K562 (cell line): ENCODE measurements around the gene GPR21. TPM values are rescaled to one million over a fixed set of nuclear protein-coding genes. Genes with fewer than 3 reads are reported as not detected.

Source experiments
- ATAC-seq: fragments of 200-7000 bp; cut with Tn5 transposase; 3 replicates; pipeline ENCODE4 v1.9.1; 2020; ENCODE audit warnings: moderate library complexity
- BruUV-seq: library from RNA; stranded (reverse); fragments of 400-500 nt; replicated peaks from 2 replicates; lab custom pipeline; 2021; lab: Mats Ljungman, UMichigan
- CTCF ChIA-PET: fragments of 300-600 bp; formaldehyde crosslinking; extraction: SDS; loops from one replicate; lab custom pipeline; 2021; ENCODE audit warnings: low intra/inter-chr PET ratio; lab: Yijun Ruan, JAX
- POLR2A ChIA-PET: fragments of 300-600, 350-650 bp; sonication (Branson Sonifier 250); formaldehyde crosslinking; extraction: SDS; loops from one replicate; lab custom pipeline; 2021; ENCODE audit warnings: antibody characterized with exemption, inconsistent platforms; lab: Yijun Ruan, JAX
- DNase-seq, 4 experiments: peaks; one replicate each; pipeline versions ENCODE4 v3.0.0 to v3.0.0-alpha.2; 2011 to 2018; ENCODE audit warnings: low spot score in 3 of 4, mixed read lengths in 3 of 4; ENCODE audit errors: extremely low read depth in 1 of 4
- FAIRE-seq: peaks from 2 replicates; lab custom pipeline; 2011; peaks lifted over from hg19 to GRCh38; lab: Jason Lieb, UNC
- H2AFZ ChIP-seq: 2 replicates; pipeline ENCODE4 v1.6.0; 2011; ENCODE audit warnings: low read depth, low read length, control low read depth, inconsistent platforms
- H3K27ac ChIP-seq: fragments of 200-600 bp; 3 replicates; pipeline ENCODE4 v1.8.0; 2011; ENCODE audit warnings: low read depth, mild to moderate bottlenecking, control low read depth, inconsistent platforms, low read length, moderate library complexity, mixed read lengths; ENCODE audit errors: extremely low read depth
- H3K27me3 ChIP-seq, 2 experiments: fragments of 300-600 bp in 1 of 2; 2 replicates in 1 of 2; 3 replicates in 1 of 2; pipeline versions ENCODE4 v1.6.0 to v1.8.0; 2011; ENCODE audit warnings: inconsistent platforms in 2 of 2, low read length in 2 of 2, mild to moderate bottlenecking in 1 of 2, mixed read lengths in 1 of 2, moderate library complexity in 1 of 2; ENCODE audit not compliant: control insufficient read depth in 2 of 2, insufficient read depth in 2 of 2
- H3K36me3 ChIP-seq: fragments of 300-600 bp; 3 replicates; pipeline ENCODE4 v1.8.0; 2011; ENCODE audit warnings: mild to moderate bottlenecking, low read length, inconsistent platforms; ENCODE audit not compliant: control insufficient read depth, insufficient read depth
- H3K4me1 ChIP-seq, 2 experiments: fragments of 200-600 bp in 1 of 2; replicated peaks in 1 of 2; 2 replicates in 1 of 2; 3 replicates in 1 of 2; pipeline versions ENCODE4 v1.5.1 to v1.8.0; 2011; ENCODE audit warnings: inconsistent platforms in 2 of 2, low read length in 2 of 2, mild to moderate bottlenecking in 1 of 2, mixed read lengths in 1 of 2, moderate library complexity in 1 of 2; ENCODE audit not compliant: control insufficient read depth in 2 of 2, insufficient read depth in 2 of 2
- H3K4me2 ChIP-seq: 2 replicates; pipeline ENCODE4 v1.6.1; 2011; ENCODE audit warnings: low read length, control low read depth, inconsistent platforms, mixed read lengths; ENCODE audit not compliant: insufficient read depth
- H3K4me3 ChIP-seq: fragments of 200-600 bp; sonication (generic), shearing (Covaris generic); 2 replicates; pipeline ENCODE4 v1.5.1; 2016; ENCODE audit warnings: control low read depth, inconsistent platforms
- H3K79me2 ChIP-seq: fragments of 200-600 bp; 3 replicates; pipeline ENCODE4 v1.8.0; 2011; ENCODE audit warnings: low read length, inconsistent platforms; ENCODE audit not compliant: control insufficient read depth, insufficient read depth
- H3K9ac ChIP-seq, 2 experiments: 2 replicates each; pipeline versions ENCODE4 v1.6.0 to v1.6.1; 2011; ENCODE audit warnings: low read depth in 2 of 2, low read length in 2 of 2, control low read depth in 1 of 2, inconsistent platforms in 1 of 2, mild to moderate bottlenecking in 1 of 2, mixed read lengths in 1 of 2; ENCODE audit not compliant: insufficient read depth in 1 of 2
- H3K9me1 ChIP-seq: one replicate; pipeline ENCODE4 v1.6.0; 2011; ENCODE audit warnings: inconsistent platforms, mild to moderate bottlenecking, low read length, moderate library complexity; ENCODE audit not compliant: control insufficient read depth, insufficient read depth
- H3K9me3 ChIP-seq: replicated peaks from 2 replicates; pipeline ENCODE4 v1.5.1; 2011; ENCODE audit warnings: low read depth, low read length, inconsistent platforms; ENCODE audit not compliant: control insufficient read depth, insufficient read depth
- H4K20me1 ChIP-seq: replicated peaks from 2 replicates; pipeline ENCODE4 v1.6.1; 2011; ENCODE audit warnings: low read length, inconsistent platforms, mixed read lengths; ENCODE audit not compliant: control insufficient read depth, insufficient read depth
- CBFB ChIP-seq: sonication (generic); formaldehyde crosslinking; IDR thresholded peaks from 2 replicates; pipeline ENCODE4 v1.4.0; 2020; ENCODE audit warnings: mild to moderate bottlenecking, missing genetic modification reagents
- EWSR1 ChIP-seq: fragments of 450-650 bp; IDR thresholded peaks from 2 replicates; pipeline ENCODE4 v1.6.1; 2018; ENCODE audit warnings: borderline replicate concordance, mild to moderate bottlenecking, low read depth, moderate library complexity; ENCODE audit not compliant: partially characterized antibody
- GATAD2B ChIP-seq: fragments of 450-650 bp; IDR thresholded peaks from 2 replicates; pipeline ENCODE4 v1.6.1; 2017; ENCODE audit warnings: mild to moderate bottlenecking, borderline replicate concordance
- HMGN3 ChIP-seq: IDR thresholded peaks from 2 replicates; pipeline ENCODE4 v1.6.1; 2011; ENCODE audit warnings: borderline replicate concordance, low read depth, mild to moderate bottlenecking, mixed read lengths, low read length; ENCODE audit not compliant: insufficient read length; ENCODE audit errors: extremely low read depth
- KHSRP ChIP-seq: fragments of 450-650 bp; IDR thresholded peaks from 2 replicates; pipeline ENCODE4 v1.6.1; 2017
- MED1 ChIP-seq: sonication (generic); formaldehyde crosslinking; IDR thresholded peaks from 2 replicates; pipeline ENCODE4 v1.8.1; 2023; ENCODE audit warnings: missing genetic modification reagents, borderline replicate concordance
- NR1H2 ChIP-seq: sonication (generic); formaldehyde crosslinking; IDR thresholded peaks from 2 replicates; pipeline ENCODE4 v1.4.0; 2020; ENCODE audit warnings: mild to moderate bottlenecking, missing genetic modification reagents
- RAD51 ChIP-seq: fragments of 450-650 bp; IDR thresholded peaks from 2 replicates; pipeline ENCODE4 v1.7.1; 2016; ENCODE audit warnings: low read depth, mild to moderate bottlenecking, borderline replicate concordance
- SOX6 ChIP-seq: fragments of 450-650 bp; IDR thresholded peaks from 2 replicates; pipeline ENCODE4 v1.6.1; 2014; ENCODE audit warnings: mild to moderate bottlenecking
- TCF7 ChIP-seq: sonication (generic); IDR thresholded peaks from 2 replicates; pipeline ENCODE4 v1.6.1; 2016; ENCODE audit warnings: antibody characterized with exemption, borderline replicate concordance
- ZKSCAN8 ChIP-seq: fragments of 200-800 bp; sonication (Bioruptor generic); IDR thresholded peaks from 2 replicates; pipeline ENCODE4 v1.6.1; 2016; ENCODE audit warnings: missing genetic modification characterization, missing compliant biosample characterization
- WGBS: fragments of 100-300 bp; shearing (Covaris generic); methylation state at CpG from one replicate; pipeline ENCODE4 v1.1.6; 2016; ENCODE audit warnings: low coverage, mixed read lengths; ENCODE audit not compliant: insufficient coverage; ENCODE audit errors: missing lambda C conversion rate; 5-methylcytosine and 5-hydroxymethylcytosine counted together
- in situ Hi-C: fragments of 300-500 bp; cut with MboI; formaldehyde crosslinking; loops from 4 replicates; pipeline ENCODE4 v1.15.0; 2018; ENCODE audit warnings: inconsistent platforms, mixed read lengths
- intact Hi-C: fragments of 100-400 bp; cut with micrococcal nuclease; formaldehyde crosslinking; loops from 2 replicates; pipeline ENCODE4 v1.14.2; 2022
- polyA plus RNA-seq, 8 experiments: library from polyadenylated mRNA; depleted of rRNA in 4 of 8; stranded (reverse) in 5 of 8; unstranded in 3 of 8; fragments of >200 nt; fragmentation: Nextera tagmentation in 2 of 8; fragmentation: Illumina TruSeq in 1 of 8; extraction: Ambion mirVana in 2 of 8; extraction: Trizol in 1 of 8; gene quantifications; 2 replicates each; pipeline versions ENCODE4 v1.2.1 to v1.2.3, GENCODE V29; 2011 to 2014; ENCODE audit warnings: inconsistent platforms in 1 of 8, missing spikeins in 1 of 8
- total RNA-seq, 7 experiments: library from RNA; depleted of rRNA in 6 of 7; stranded (reverse); fragments of >200 nt in 6 of 7; fragmentation: Illumina TruSeq in 2 of 7; extraction: Trizol in 2 of 7; gene quantifications; 2 replicates each; pipeline versions ENCODE4 v1.2.1 to v1.2.3, GENCODE V29; 2011 to 2021; ENCODE audit warnings: low replicate concordance in 1 of 7
- TF ChIP-seq, protein P1 (sequence below): fragments of 250-450 bp; sonication (Bioruptor Pico); IDR thresholded peaks from 2 replicates; pipeline ENCODE4 v1.4.0; 2020; ENCODE audit warnings: mild to moderate bottlenecking, moderate library complexity, borderline replicate concordance
- TF ChIP-seq, protein P2 (sequence below): fragments of 450-650 bp; formaldehyde crosslinking; IDR thresholded peaks from 2 replicates; pipeline ENCODE4 v1.4.0; 2022; ENCODE audit warnings: mild to moderate bottlenecking, moderate library complexity
- TF ChIP-seq, protein P3 (sequence below): IDR thresholded peaks from 2 replicates; pipeline ENCODE4 v1.6.1; 2012; ENCODE audit warnings: low read depth, low read length, improper control_type of control experiment, borderline replicate concordance
- TF ChIP-seq, protein P4 (sequence below), 2 experiments: fragments of 200-800 bp in 1 of 2; sonication (Bioruptor generic) in 1 of 2; sonication (generic) in 1 of 2; formaldehyde crosslinking in 1 of 2; IDR thresholded peaks in 1 of 2; conservative IDR thresholded peaks in 1 of 2; 2 replicates each; pipeline versions ENCODE4 v1.5.0 to v1.6.1; 2016 to 2020; ENCODE audit warnings: missing compliant biosample characterization in 1 of 2, missing genetic modification characterization in 1 of 2, missing genetic modification reagents in 1 of 2

GPR21 gene
- total and polyA plus RNA-seq, 9 of the 15 experiments (the other 6 are each of a cell fraction or from before 2014, with no cell fraction given) = 0.16 to 0.83 (median 0.36) TPM; not detected in 6

DNA sequence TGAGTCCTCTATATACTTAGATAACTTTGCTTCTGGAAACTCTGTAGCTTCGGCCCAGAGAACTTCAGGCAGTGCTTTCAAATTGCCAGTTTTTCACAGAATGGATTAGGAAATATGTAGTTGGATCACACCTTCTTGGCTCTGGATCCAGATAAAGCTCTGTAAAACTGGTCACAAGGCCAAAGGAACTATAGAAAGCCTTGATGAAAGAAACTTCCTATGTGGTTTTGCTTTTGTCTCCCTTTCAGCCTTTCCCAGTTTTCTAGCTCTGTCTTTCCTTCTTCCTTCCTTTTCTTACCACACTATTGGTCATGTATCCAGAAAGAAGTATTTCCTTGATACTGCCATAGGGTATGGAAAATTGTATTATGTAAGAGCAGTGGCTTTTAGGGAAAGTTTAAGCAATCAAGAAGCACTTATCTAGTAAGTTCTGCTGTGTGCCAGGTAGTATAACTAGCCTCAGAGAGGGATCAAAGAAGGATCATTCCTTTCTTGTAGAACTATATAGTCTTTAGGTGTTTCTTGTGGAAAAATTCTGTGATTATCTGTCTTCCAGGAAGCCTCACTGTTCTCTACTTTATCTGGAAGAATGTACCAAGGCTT is 6.3 kb downstream of the GPR21 start:
- no peaks in the 10 kb centered on the region for H3K9me1 ChIP-seq
- in situ Hi-C loops = no loop called here
- intact Hi-C loops = no loop called here
- H3K9me3 ChIP-seq = no peaks in the 10 kb centered on the region
- no peaks in the 10 kb centered on the region for H3K27me3 ChIP-seq
- no peak for FAIRE-seq
- H3K9ac ChIP-seq = no peak overlapping the region
- DNase-seq = no peak
- 74% methylated on average over 1 of the region's 1 CpG for WGBS
- no peak for ATAC-seq
- no peaks in the 10 kb centered on the region for H3K79me2 ChIP-seq
- no TSS peak for BruUV-seq
- ChIA-PET CTCF (no interaction called here), POLR2A (interaction anchor here (1.6 kb wide), 1 partner anchor 10 kb away, joined by 4 read pairs; no protein-coding TSS in a partner anchor)
- H3K36me3 ChIP-seq = peaks cover 2% of the 10 kb centered on the region; the same call in 2 of the 3 replicates
- H3K27ac ChIP-seq = no peak overlapping the region
- H2AFZ ChIP-seq = no peak overlapping the region
- no peaks in the 10 kb centered on the region for H4K20me1 ChIP-seq
- H3K4me1 ChIP-seq = no peaks in the 10 kb centered on the region
- H3K4me3 ChIP-seq = no peak overlapping the region
- no peak overlapping the region for H3K4me2 ChIP-seq
- TF ChIP-seq GATAD2B = no peak
- TF ChIP-seq, protein P1, sequence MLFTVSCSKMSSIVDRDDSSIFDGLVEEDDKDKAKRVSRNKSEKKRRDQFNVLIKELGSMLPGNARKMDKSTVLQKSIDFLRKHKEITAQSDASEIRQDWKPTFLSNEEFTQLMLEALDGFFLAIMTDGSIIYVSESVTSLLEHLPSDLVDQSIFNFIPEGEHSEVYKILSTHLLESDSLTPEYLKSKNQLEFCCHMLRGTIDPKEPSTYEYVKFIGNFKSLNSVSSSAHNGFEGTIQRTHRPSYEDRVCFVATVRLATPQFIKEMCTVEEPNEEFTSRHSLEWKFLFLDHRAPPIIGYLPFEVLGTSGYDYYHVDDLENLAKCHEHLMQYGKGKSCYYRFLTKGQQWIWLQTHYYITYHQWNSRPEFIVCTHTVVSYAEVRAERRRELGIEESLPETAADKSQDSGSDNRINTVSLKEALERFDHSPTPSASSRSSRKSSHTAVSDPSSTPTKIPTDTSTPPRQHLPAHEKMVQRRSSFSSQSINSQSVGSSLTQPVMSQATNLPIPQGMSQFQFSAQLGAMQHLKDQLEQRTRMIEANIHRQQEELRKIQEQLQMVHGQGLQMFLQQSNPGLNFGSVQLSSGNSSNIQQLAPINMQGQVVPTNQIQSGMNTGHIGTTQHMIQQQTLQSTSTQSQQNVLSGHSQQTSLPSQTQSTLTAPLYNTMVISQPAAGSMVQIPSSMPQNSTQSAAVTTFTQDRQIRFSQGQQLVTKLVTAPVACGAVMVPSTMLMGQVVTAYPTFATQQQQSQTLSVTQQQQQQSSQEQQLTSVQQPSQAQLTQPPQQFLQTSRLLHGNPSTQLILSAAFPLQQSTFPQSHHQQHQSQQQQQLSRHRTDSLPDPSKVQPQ = no peak
- TF ChIP-seq TCF7 = no peak
- TF ChIP-seq, protein P2, sequence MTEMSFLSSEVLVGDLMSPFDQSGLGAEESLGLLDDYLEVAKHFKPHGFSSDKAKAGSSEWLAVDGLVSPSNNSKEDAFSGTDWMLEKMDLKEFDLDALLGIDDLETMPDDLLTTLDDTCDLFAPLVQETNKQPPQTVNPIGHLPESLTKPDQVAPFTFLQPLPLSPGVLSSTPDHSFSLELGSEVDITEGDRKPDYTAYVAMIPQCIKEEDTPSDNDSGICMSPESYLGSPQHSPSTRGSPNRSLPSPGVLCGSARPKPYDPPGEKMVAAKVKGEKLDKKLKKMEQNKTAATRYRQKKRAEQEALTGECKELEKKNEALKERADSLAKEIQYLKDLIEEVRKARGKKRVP (CRISPR knock-in tag) = no peak
- TF ChIP-seq NR1H2 (CRISPR knock-in tag) = no peak
- TF ChIP-seq ZKSCAN8 (CRISPR knock-in tag) = no peak
- no peak for TF ChIP-seq KHSRP
- no peak for TF ChIP-seq CBFB (CRISPR knock-in tag)
- no peak for TF ChIP-seq RAD51
- TF ChIP-seq HMGN3 = no peak
- no peak for TF ChIP-seq SOX6
- TF ChIP-seq, protein P3, sequence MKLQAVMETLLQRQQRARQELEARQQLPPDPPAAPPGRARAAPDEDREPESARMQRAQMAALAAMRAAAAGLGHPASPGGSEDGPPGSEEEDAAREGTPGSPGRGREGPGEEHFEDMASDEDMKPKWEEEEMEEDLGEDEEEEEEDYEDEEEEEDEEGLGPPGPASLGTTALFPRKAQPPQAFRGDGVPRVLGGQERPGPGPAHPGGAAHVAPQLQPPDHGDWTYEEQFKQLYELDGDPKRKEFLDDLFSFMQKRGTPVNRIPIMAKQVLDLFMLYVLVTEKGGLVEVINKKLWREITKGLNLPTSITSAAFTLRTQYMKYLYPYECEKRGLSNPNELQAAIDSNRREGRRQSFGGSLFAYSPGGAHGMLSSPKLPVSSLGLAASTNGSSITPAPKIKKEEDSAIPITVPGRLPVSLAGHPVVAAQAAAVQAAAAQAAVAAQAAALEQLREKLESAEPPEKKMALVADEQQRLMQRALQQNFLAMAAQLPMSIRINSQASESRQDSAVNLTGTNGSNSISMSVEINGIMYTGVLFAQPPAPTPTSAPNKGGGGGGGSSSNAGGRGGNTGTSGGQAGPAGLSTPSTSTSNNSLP = no peak
- TF ChIP-seq EWSR1 = no peak
- TF ChIP-seq, protein P4, sequence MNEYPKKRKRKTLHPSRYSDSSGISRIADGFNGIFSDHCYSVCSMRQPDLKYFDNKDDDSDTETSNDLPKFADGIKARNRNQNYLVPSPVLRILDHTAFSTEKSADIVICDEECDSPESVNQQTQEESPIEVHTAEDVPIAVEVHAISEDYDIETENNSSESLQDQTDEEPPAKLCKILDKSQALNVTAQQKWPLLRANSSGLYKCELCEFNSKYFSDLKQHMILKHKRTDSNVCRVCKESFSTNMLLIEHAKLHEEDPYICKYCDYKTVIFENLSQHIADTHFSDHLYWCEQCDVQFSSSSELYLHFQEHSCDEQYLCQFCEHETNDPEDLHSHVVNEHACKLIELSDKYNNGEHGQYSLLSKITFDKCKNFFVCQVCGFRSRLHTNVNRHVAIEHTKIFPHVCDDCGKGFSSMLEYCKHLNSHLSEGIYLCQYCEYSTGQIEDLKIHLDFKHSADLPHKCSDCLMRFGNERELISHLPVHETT (CRISPR knock-in tag; conservative IDR thresholded peaks at IDR 0.05 in 1 of 2, IDR thresholded peaks at IDR 0.05 in 1 of 2) = no peak
- TF ChIP-seq MED1 = no peak
